Astrocyte (in vitro differentiated cells and primary cell): ENCODE data around the gene TOR1AIP2. TPM values are rescaled to one million over a fixed set of nuclear protein-coding genes. Genes with fewer than 3 reads are reported as not detected.
A peak's percentile ranks its signal among the peaks of the same experiment; 100 is the strongest.

ENCODE experiments used
- DNase-seq: peaks from one replicate; pipeline ENCODE4 v3.0.0-alpha.2; 2010; ENCODE audit warnings: low read depth
- FAIRE-seq: peaks from 2 replicates; lab custom pipeline; 2011; peaks lifted over from hg19 to GRCh38; lab: Jason Lieb, UNC
- H2AFZ ChIP-seq: 2 replicates; pipeline ENCODE4 v1.6.0; 2012; ENCODE audit warnings: low read depth, low read length, inconsistent platforms
- H3K27ac ChIP-seq: 2 replicates; pipeline ENCODE4 v1.5.1; 2011; ENCODE audit warnings: low read depth, low read length, inconsistent platforms
- H3K27me3 ChIP-seq: 2 replicates; pipeline ENCODE4 v1.6.0; 2011; ENCODE audit warnings: low read length, inconsistent platforms; ENCODE audit not compliant: insufficient read depth
- H3K36me3 ChIP-seq: 2 replicates; pipeline ENCODE4 v1.5.1; 2011; ENCODE audit warnings: low read length, inconsistent platforms; ENCODE audit not compliant: insufficient read depth
- H3K4me1 ChIP-seq: 2 replicates; pipeline ENCODE4 v1.5.1; 2011; ENCODE audit warnings: low read length, inconsistent platforms; ENCODE audit not compliant: insufficient read depth
- H3K4me2 ChIP-seq: 2 replicates; pipeline ENCODE4 v1.6.0; 2012; ENCODE audit warnings: low read length, inconsistent platforms
- H3K4me3 ChIP-seq: 2 replicates; pipeline ENCODE4 v1.5.1; 2011; ENCODE audit warnings: low read depth, mild to moderate bottlenecking, low read length, inconsistent platforms; ENCODE audit not compliant: insufficient read depth
- H3K79me2 ChIP-seq: 2 replicates; pipeline ENCODE4 v1.6.0; 2012; ENCODE audit warnings: mild to moderate bottlenecking, low read length, inconsistent platforms; ENCODE audit not compliant: insufficient read depth
- H3K9ac ChIP-seq: 2 replicates; pipeline ENCODE4 v1.6.0; 2012; ENCODE audit warnings: mild to moderate bottlenecking, low read length, inconsistent platforms
- H3K9me3 ChIP-seq: 2 replicates; pipeline ENCODE4 v1.5.1; 2012; ENCODE audit warnings: low read depth, mild to moderate bottlenecking, low read length, inconsistent platforms; ENCODE audit not compliant: insufficient read depth
- H4K20me1 ChIP-seq: 2 replicates; pipeline ENCODE4 v1.6.0; 2012; ENCODE audit warnings: low read length, inconsistent platforms; ENCODE audit not compliant: insufficient read depth
- H3K27ac Mint-ChIP-seq: one replicate; pipeline ENCODE4 v1.8.0; 2021; ENCODE audit warnings: mild to moderate bottlenecking, mixed read lengths; ENCODE audit not compliant: unreplicated experiment
- H3K27me3 Mint-ChIP-seq: one replicate; pipeline ENCODE4 v1.8.0; 2021; ENCODE audit warnings: low read depth, mixed read lengths; ENCODE audit not compliant: unreplicated experiment
- H3K36me3 Mint-ChIP-seq: one replicate; pipeline ENCODE4 v1.8.0; 2021; ENCODE audit warnings: low read depth, mixed read lengths; ENCODE audit not compliant: unreplicated experiment
- H3K4me1 Mint-ChIP-seq: one replicate; pipeline ENCODE4 v1.8.0; 2021; ENCODE audit warnings: low read depth, mixed read lengths; ENCODE audit not compliant: unreplicated experiment
- H3K4me3 Mint-ChIP-seq: one replicate; pipeline ENCODE4 v1.8.0; 2021; ENCODE audit warnings: mild to moderate bottlenecking, moderate library complexity, mixed read lengths; ENCODE audit not compliant: unreplicated experiment
- H3K9me3 Mint-ChIP-seq: one replicate; pipeline ENCODE4 v1.8.0; 2021; ENCODE audit warnings: mild to moderate bottlenecking, mixed read lengths; ENCODE audit not compliant: unreplicated experiment
- CTCF ChIP-seq: IDR thresholded peaks from 2 replicates; pipeline ENCODE4 v1.5.1; 2011; ENCODE audit warnings: low read depth, mild to moderate bottlenecking, inconsistent platforms, low read length, moderate library complexity; ENCODE audit not compliant: insufficient read depth
- EZH2 ChIP-seq: IDR thresholded peaks from 2 replicates; pipeline ENCODE4 v1.6.1; 2012; ENCODE audit warnings: mild to moderate bottlenecking, low read length, inconsistent platforms; ENCODE audit not compliant: insufficient read depth
- total RNA-seq: library from RNA; stranded (reverse); gene quantifications from 2 replicates; pipeline ENCODE4 v1.2.1, GENCODE V29; 2021

TOR1AIP2 gene
- total RNA-seq, 1 donor from 2014 or later, result 141 TPM

- Mint-ChIP-seq H3K4me1 (peaks cover 10% of the 10 kb centered on the region), H3K36me3 (peaks cover 3% of the 10 kb centered on the region), H3K9me3 (no peaks in the 10 kb centered on the region), H3K27ac (no peak overlapping the region), H3K27me3 (peaks cover 64% of the 10 kb centered on the region), H3K4me3 (peak overlapping the region; percentile 82)
- H2AFZ ChIP-seq, result peak overlapping the region; percentile 88
- H3K79me2 ChIP-seq, result no peaks in the 10 kb centered on the region
- peaks cover 36% of the 10 kb centered on the region for H3K27me3 ChIP-seq
- TF ChIP-seq CTCF (no peak), EZH2 (no peak)
- no peaks in the 10 kb centered on the region for H4K20me1 ChIP-seq
- no peaks in the 10 kb centered on the region for H3K9me3 ChIP-seq
- peak overlapping the region; percentile 94 for H3K4me2 ChIP-seq
- H3K4me1 ChIP-seq, result peaks cover 18% of the 10 kb centered on the region
- DNase-seq, result no peak
- peak overlapping the region; percentile 28 for H3K9ac ChIP-seq
- no peaks in the 10 kb centered on the region for H3K36me3 ChIP-seq
- peak overlapping the region; percentile 64 for H3K4me3 ChIP-seq
- H3K27ac ChIP-seq, result no peak overlapping the region
- no peak for FAIRE-seq
These were observed 63.1 kb downstream of the TOR1AIP2 start for GRCh38 chr1:179814546-179814838.

GRCh38 chr1:179813626-179814545, 63.7 kb downstream of the TOR1AIP2 start:
- Histone ChIP-seq H3K9ac (peak overlapping the region; percentile 28), H3K36me3 (no peaks in the 10 kb centered on the region), H3K9me3 (no peaks in the 10 kb centered on the region), H4K20me1 (no peaks in the 10 kb centered on the region), H3K4me2 (peak overlapping the region; percentile 94), H3K79me2 (no peaks in the 10 kb centered on the region), H3K4me1 (peaks cover 16% of the 10 kb centered on the region), H3K27ac (no peak overlapping the region), H3K27me3 (peaks cover 36% of the 10 kb centered on the region), H3K4me3 (peak overlapping the region; percentile 64), H2AFZ (peak overlapping the region; percentile 88)
- H3K27me3 Mint-ChIP-seq, result peaks cover 64% of the 10 kb centered on the region
- TF ChIP-seq EZH2 (no peak), CTCF (no peak)
- peaks cover 3% of the 10 kb centered on the region for H3K36me3 Mint-ChIP-seq
- H3K9me3 Mint-ChIP-seq, result no peaks in the 10 kb centered on the region
- FAIRE-seq (no peak), DNase-seq (no peak)
- H3K4me1 Mint-ChIP-seq, result peaks cover 13% of the 10 kb centered on the region
- H3K27ac Mint-ChIP-seq, result no peak overlapping the region
- no peak overlapping the region for H3K4me3 Mint-ChIP-seq
